HG03571 (cell line): ENCODE measurements around the gene LIMS1.
A peak's percentile ranks its signal among the peaks of the same experiment; 100 is the strongest.
"Not testable (repeated sequence)": the region's sequence is repeated elsewhere in the genome, so short reads cannot be mapped to it uniquely, and the experiment has no call there.

Experiments
- ATAC-seq: cut with Tn5 transposase; IDR thresholded peaks from one replicate; pipeline ENCODE4 v1.9.1; 2021; ENCODE audit not compliant: unreplicated experiment

Gene LIMS1

GRCh38 chr2:108585436-108585835 lies 51.2 kb downstream of the LIMS1 start:
- ATAC-seq: no peak

- no peak for ATAC-seq
Observed at GRCh38 chr2:108586116-108586515, 51.8 kb downstream of the LIMS1 start.

GRCh38 chr2:108586631-108587030 lies 52.4 kb downstream of the LIMS1 start:
- no peak for ATAC-seq

- no peak for ATAC-seq
Observed at GRCh38 chr2:108587621-108588020, 53.4 kb downstream of the LIMS1 start.

GRCh38 chr2:108588070-108588668 lies 53.9 kb downstream of the LIMS1 start:
- no peak for ATAC-seq

- no peak for ATAC-seq
Observed at GRCh38 chr2:108589372-108589771, 55.1 kb downstream of the LIMS1 start.

GRCh38 chr2:108589781-108590180 lies 55.5 kb downstream of the LIMS1 start:
- ATAC-seq: no peak

- peak; percentile 48 for ATAC-seq
Observed at GRCh38 chr2:108591163-108591562, 56.9 kb downstream of the LIMS1 start.

- peak; percentile 3 for ATAC-seq
Observed at GRCh38 chr2:108593547-108594098, 59.4 kb downstream of the LIMS1 start.

- peak; percentile 84 for ATAC-seq
Observed at GRCh38 chr2:108594132-108594981, 60.1 kb downstream of the LIMS1 start.

GRCh38 chr2:108594982-108595464 lies 60.8 kb downstream of the LIMS1 start:
- peak; percentile 39 for ATAC-seq

GRCh38 chr2:108595771-108596170 lies 61.5 kb downstream of the LIMS1 start:
- ATAC-seq: not testable (repeated sequence)

- ATAC-seq: not testable (repeated sequence)
Observed at GRCh38 chr2:108597105-108597744, 63.0 kb downstream of the LIMS1 start.

- not testable (repeated sequence) for ATAC-seq
Observed at GRCh38 chr2:108601199-108601598, 66.9 kb downstream of the LIMS1 start.

GRCh38 chr2:108602422-108602821 lies 68.2 kb downstream of the LIMS1 start:
- no peak for ATAC-seq

- no peak for ATAC-seq
Observed at GRCh38 chr2:108604196-108604595, 69.9 kb downstream of the LIMS1 start.

- ATAC-seq: peak; percentile 65
Observed at GRCh38 chr2:108605947-108606346, 71.7 kb downstream of the LIMS1 start.

- ATAC-seq: no peak
Observed at GRCh38 chr2:108607706-108608301, 73.5 kb downstream of the LIMS1 start.

GRCh38 chr2:108611021-108611420 lies 76.8 kb downstream of the LIMS1 start:
- no peak for ATAC-seq

GRCh38 chr2:108612153-108612513 lies 77.9 kb downstream of the LIMS1 start:
- ATAC-seq: peak; percentile 84
